GM21786 (cell line): ENCODE results near the gene IGSF21.

Source experiments
- ATAC-seq: cut with Tn5 transposase; IDR thresholded peaks from one replicate; pipeline ENCODE4 v1.9.1; 2021; ENCODE audit not compliant: unreplicated experiment

Gene IGSF21

DNA sequence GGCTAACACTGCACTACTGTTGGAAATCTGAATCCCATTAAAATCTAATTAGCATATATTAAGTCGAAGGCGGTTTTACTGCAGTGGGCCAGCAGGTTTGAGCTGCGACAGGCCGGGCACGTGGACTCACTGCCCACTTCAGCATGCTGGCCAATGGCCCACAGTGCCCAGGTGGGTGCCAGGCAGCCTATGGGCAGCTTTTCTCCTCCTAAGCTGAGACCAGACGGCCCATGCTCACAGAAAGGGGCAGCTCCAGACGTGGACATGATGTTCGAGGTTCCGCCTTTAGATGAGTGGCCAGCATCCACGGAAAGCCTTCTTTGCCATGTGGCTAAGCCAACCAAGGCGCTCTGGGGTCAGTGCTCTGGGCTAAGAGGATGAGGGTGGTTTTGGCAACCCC lies 283.4 kb downstream of the IGSF21 start:
- no peak for ATAC-seq

DNA sequence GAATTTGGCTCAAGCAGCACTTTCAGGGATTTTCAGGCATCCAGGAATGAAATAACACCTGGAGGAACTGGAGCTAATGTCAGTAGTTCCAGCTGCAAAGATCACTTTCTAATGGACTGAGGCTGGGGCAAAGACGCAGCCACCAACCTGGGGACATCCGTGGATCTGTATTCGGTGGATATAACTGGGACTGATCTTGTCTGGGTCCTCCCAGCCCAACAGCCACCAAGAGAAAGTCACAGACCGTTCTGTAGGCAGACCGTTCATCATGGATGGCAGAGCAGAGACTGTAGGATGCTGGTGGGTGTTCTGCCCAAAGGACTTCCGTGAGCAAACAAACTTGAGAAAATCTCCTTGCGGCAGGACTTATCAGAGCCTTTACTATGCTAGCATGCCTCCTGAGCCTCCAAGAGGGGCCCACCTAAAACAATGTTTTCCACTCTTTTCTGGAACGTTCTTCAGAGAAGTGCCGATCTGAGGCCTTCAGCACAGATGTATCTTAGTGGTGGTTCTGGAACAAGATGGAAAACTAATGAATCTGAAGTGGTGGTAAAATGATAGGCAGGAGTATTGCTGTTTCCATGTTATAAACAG lies 287.1 kb downstream of the IGSF21 start:
- ATAC-seq: no peak

DNA sequence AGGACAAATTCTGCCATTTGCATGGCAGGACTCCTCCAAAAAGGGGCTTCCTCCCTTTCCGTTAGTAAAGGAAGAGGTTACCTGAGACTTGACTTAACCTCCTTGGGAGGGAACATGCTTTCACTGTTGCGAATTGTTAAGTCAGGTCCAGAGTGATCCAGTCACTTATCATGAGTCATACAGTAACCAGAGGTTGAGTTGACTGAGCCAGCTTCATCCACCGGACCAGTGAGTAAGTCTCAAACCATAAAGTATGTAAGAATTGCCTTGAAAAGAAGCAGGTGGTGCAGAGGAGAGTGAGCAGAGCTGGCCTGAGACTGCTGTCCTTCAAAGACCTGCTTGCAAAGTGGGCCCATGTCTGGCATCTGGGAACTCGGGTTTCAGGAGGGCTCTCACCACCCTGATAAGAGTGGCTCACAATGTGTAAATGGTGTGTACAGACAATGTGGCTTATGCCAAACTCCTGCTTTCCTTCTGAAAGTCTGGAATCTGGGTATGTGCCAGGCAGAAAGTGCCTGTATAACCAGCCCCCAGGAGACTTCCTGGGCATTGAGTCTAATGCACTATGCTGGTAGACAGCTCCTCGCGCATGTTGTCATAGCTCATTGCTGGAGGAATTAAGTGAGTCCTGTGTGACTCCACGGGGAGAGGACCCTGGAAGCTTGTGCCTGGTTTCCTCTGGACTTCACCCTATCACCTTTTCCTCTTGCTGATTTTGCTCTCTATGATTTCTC lies 288.8 kb downstream of the IGSF21 start:
- no peak for ATAC-seq

DNA sequence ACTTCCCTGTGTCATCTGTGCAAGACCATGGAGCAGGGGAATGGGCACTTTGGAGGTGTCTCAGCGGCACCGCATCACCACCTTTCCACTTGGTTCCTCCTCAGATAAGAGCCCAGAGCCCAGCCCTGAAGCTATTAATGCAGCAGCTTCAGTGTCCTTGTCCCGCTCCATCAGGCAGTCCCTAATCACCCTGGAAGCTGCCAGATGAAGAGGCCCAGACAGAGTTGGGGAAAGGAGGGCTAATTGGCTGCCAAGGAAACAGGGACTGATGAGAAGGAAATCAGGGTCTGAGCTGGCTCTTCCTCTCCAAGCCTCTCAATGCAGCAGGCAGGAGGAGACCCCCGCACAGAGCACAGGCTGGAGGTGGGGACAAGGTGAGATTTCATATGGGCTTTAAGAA lies 290.0 kb downstream of the IGSF21 start:
- no peak for ATAC-seq

DNA sequence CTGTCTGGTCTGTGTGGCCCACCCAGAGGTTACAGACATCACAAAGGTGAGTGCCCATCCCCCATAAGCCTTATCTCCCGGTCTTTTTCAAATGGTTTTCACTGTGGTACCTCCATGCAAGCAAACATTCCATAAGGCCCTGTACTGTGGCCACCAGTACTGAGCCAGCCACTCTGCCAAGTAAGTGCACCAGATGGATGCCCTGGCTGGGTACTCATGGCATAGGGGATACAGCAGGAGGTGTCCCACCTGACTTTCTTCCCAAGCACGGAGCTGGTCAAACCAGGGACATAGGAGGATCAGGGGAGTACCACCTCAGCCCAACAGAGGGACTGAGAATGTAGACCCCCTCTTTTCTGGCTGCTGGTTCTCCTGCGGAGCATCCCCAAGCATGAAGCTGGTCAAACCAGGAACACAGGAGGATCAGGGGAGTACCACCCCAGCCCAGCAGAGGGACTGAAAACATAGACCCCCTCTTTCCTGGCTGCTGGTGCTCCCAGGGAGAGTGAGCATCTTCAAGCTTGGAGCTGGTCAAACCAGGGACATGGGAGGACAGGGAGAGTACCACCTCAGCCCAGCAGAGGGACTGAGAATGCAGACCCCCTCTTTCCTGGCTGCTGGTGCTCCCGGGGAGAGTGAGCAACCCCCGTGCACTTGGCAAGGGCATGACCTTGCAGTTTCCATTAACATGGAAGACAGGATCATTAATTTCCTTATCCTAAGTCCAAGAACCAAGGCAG lies 291.4 kb downstream of the IGSF21 start:
- ATAC-seq: no peak

DNA sequence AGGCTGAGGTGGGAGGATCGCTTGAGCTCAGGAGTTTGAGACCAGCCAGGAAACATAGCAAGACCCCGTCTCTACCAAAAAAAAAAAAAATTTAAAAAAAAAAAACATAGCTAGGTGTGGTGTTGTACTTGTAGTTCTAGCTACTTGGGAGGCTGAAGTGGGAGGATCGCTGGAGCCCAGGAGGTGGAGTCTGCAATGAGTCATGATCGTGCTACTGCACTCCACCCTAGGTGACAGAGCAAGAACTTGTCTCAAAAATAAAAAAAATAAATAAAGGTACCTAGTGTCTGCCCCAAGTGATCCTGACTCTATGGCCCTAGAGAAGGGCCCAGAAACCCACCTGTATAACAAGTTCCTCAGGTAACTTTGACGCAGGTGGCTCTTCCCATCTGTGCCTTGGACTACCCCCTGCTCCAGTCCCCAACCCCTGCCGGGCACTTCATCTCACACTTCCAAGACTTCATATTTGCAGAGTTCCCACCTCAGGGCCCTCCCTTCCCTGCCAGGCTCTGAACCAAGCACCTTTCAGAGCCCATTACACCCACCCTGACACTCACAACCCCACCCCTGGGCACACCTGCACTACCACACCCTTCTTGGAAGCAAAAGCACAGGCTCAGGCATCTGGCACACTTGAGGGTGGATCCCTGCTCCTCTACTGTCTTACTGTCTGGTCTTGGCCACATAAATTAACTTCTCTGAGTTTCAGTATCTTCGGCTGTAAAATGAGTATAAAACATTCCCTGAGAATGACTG lies 292.9 kb downstream of the IGSF21 start:
- ATAC-seq: no peak

DNA sequence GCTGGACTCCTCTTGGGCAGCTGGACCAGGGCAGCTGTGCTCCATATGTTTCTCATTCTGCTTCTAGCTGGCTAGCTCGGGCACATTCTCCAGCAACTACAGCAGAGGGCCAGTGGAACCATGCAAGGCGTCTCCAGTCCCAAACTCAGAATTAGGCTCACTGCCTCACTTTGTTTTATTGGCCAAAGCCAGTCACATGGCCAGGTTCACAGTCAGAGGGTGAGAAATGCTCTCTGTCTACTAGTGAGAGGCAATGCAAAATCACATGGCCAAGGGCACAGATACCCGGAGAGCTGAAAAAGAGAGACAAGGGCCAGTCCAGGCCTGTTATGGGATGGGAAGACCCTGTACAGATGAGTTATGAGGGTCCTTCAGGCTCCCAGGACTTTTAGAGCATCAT lies 294.3 kb downstream of the IGSF21 start:
- ATAC-seq: no peak

DNA sequence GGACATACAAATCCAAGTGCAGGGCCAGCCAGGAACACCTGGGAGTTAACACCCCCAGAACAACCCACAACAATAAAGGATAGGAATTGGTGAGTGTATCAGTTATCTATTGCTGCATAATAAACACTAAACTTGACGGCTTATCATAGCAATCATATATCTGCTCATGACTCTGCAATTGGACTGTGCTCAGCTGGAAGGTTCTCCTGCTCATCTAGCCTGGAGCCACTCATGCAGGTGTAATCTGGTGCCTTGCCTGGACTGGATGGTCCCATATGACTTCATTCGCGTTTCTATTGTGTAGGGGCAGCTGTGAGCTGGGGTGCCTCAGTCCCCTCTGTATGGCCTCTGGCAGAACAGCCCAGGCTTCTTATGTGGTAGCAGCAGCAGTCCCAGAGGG lies 296.9 kb downstream of the IGSF21 start:
- no peak for ATAC-seq

DNA sequence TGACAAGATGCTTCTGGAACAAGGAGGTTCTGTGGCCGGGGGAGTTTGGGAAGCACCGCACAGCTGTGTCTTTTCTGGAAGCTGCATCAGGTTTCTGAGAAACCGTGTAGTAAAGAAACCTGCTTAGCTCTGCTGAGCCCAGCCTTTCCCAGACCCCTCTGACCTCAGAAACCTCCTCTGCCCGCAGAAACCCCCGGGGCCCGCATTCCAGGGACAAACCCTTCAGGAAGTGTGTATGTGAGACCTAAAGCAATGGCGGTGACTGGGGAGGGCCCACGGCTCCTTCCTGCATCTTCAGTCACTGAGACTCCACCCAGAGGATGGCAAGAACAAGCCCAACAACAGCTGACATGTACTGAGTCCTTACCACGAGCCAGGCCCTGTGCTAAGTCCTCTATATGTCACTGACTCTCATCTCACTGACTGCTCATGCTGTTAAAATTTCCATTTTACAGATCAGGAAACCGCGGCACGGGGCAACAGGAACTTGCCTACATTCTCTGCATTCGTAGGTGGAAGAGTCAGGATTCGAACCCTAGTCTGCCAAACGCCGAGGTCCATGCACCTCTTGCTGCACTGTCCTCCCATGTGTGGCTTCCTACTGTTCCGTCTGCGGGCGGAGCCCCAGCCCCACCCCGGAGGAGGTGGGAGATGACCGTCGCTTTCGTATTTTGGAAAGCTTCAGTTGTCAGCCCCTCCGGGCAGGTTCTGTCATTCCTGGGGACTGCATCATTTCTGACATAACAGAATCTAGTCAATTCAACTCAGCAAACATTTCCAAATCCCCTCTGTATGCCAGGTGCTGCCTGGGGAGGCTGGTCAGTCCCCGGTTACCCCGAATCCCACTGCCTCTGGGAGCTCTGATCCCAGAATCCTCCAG lies 299.8 kb downstream of the IGSF21 start:
- no peak for ATAC-seq

DNA sequence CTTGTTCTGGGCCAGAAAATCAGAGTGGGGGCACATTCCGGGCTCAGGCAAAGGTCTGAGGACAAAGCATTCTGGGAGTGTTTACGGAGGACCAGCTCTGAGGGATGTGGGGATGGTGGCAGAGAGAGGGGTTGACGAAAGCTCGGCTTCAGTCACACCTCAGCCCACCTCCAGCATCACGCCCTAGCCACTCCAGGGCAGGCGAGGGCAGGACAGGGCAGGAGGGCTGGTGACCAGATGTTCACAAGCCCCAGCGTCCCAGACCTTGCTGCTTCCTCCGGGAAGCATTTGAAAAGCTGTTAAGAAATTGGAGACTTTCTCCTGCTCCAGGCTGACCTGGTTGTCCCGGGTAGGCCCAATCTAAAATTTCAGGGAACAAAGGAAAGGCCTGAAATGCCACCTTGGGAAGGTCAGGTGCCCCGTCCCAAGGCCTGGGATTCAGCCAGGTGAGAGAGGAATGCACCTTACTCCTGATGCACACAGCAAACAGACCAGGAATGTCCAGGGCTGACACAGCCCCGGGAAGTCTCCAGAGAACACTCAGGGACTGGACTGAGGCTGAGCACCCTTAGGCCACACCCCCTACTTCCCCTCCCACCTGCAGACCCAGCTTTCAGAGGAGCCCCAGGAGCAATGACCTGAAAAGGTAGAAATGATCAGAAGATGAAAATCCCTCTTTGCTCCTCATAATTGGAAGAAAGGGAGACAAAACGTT lies 301.2 kb downstream of the IGSF21 start:
- no peak for ATAC-seq

DNA sequence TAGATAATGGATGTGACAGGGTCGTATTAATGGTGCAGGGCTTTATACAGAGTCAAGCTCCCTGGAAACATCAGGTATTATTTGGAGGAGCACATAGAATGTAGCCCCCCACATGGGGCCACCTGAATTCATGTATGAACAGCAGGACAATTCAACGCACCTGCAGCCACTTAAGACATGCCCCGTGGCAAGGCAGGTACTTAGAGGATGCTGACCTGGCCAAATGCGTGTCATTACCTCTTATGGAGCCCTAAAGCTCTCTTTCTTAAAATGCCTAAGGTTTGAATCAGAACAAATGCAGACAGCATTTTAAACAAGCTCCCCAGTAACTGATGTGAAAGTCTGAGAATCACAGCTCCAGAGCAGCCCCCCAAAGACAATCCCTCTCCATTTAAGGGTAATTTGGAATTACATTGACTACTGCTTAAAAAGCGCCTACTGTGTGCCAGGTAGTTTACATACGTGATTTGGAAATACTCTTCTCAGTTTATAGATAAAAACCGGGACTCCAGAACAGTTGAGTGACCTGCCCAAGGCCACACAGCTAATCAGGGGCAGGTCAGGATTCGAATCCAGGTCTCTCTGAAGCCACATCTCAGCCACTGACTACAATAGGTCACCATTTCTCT lies 302.1 kb downstream of the IGSF21 start:
- no peak for ATAC-seq

DNA sequence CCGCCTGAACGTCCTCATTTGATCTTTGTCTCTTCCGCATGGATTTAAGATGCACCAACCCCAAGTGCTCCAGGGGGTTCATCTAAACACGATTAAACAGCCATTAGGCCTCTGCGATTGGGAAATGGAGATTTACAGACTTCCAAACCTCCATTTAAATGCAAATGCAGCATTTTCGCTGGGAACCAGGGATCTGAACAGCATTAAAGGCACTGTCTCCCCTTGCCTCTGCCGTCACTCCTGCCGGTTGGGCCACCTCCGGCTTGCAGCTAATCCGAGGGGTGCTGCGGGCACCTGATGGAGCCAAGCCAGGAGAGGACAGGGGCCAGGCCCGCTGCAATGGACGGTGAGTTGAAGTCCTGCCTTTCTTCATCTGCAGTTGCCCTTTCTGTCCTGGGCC lies 302.8 kb downstream of the IGSF21 start:
- ATAC-seq: no peak

DNA sequence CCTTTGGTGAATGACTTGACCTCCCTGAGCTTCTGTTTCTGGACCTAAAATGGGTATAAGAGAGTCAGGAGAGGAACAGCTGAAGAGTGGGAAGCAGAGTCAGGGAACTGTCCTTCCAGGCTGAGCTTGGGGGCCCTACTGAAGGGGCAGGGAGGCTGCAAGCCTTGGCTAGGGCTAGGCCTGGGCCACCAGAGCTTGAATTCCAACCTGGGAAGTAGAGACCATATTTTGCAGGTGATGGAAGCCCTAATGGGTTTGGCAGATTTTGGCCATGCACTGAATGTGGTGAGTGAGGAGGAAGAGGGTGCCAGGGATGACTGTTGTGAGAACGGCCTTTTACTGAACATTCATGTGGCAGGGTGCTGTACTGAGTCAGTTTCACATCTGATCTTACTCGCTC lies 303.7 kb downstream of the IGSF21 start:
- no peak for ATAC-seq

DNA sequence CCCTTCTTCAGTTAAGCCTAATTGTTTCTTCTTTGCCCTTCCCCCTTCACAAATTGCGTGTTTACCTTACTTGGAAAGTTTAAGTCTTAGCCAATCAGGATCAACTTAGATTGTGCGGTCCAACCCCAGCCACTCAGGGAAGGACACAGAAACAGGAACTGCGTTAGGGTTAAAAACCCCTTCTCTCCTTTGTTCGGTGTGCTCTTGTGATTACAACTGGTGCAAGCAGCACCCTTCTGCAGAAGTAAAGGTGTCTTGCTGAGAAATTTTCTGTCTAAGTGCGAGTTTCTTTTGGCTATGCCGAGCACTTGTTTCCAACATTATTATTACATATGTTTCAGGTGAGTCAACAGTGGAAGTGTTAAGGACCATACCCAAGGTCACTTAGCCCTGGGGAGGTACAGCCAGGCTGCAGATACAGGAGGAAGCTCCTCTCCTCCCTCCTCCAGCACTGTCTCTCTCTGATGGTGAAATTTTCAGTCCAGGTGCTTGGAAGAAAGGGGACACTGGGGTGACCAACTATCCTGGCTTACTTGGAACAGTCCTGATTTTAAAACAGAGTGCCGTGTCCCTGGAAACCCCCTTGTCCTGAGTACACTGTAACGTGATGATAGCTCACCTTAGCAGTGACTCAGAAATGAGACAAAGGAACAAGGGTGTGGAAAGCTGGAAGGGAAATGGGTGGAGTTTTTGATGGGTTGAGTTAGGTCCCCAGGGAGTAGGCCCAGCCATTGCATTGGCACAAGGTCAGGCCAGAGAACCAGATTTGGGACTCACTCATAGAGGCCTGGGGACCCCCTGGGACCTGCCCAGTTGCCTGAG lies 304.4 kb downstream of the IGSF21 start:
- no peak for ATAC-seq

DNA sequence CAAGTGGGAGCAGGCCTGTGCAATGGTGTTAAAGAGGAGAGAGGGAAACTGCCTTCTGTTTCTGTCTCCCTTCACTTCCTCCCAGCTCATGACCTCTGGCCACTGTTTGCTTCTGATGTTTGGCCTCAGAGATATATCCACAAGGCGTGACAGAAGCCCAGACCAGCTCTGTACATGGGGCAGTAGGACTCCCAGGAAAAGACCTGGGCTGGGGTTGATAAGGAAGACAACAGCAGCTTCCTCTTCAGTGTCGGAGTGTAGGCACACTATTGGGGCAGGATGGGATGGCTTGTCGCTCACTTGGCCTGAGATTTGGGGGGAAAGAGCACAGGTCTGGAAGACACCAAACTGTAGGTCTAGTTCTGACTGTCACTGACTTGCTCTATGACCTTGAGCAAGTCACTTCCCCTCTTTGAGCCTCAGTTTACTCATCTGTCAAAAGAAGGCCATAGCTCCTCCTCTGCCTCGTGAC lies 305.3 kb downstream of the IGSF21 start:
- ATAC-seq: no peak

DNA sequence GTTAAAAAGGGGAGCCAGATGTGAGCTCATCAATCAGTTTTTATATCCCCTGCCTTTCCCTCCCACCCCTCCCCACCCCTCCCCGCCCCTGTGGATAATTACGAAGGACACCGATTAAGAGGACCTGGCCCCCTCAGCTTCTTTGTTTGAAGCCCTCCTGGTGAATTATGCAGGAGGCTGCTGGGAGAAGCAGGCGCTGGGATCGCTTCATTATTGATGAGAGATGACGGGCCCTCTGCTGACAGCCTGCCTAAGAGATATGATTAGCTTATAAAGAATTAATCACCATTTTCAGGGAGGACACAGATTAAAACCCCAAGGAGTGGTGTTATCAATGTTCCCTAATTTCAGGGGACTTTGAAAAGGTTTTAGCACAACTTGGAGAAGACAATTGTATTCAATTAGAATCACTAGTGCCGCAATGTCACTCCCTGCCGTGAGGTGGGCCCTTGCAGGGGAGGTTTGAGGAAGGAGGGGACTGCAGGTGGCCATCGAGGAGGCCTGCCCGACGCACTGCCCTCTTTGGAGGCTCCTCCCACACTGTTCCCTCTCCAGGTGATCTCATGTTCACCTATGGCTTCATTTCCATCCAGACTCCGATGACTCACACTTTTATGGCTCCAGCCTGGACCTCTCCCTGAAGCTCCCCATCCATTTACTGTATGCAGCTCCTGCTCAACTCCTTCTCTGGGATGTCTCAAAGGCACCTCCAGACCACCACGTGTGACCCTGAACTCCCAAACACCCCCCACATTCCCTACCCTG lies 306.1 kb downstream of the IGSF21 start:
- no peak for ATAC-seq

DNA sequence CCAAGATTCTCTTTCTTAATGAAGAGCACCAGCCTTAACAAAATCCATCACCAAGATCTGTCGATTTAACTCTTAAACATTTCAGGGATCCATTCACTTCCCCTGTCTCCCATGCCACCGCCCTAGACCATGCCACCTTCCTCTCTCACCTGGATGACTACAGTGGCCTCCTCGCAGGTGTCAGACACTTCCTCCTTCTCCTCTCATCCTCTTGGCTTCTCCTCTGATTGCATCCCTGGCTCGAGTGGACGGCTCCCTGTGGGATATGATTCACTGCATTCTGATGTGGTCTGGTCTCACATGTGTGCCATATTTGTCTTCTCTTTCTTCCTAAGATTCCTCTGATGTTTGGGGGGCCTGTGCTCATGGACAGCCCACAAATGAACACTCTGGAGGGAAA lies 306.7 kb downstream of the IGSF21 start:
- no peak for ATAC-seq
